ENCODE measurements around the gene FOXRED2.
A peak's percentile ranks its signal among the peaks of the same experiment; 100 is the strongest.

The FOXRED2 gene

GRCh38 chr22:36506637-36507517, at the start of gene FOXRED2:
Gene FOXRED2 (minus strand): TSS chr22:36507040. CDS start chr22:36506422, 618 bp downstream.
- Mint-ChIP-seq H3K4me3 (peak within 1 kb of the TSS; percentile 83 to 87), H3K36me3 (peaks cover 28 to 38% of the 10 kb centered on the region in 2 donors), H3K9me3 (peaks cover 4% of the 10 kb centered on the region in 2 donors), H3K27ac (peak within 1 kb of the TSS; percentile 62), H3K4me1 (peaks cover 18 to 39% of the 10 kb centered on the region in 2 donors), H3K27me3 (no peaks in the 10 kb centered on the region)
- ATAC-seq (replicated peaks) (peak; percentile 92 to 96), DNase-seq (peak; percentile 87)

GRCh38 chr22:36554098-36554497, 47.3 kb upstream of the FOXRED2 start:
- Mint-ChIP-seq H3K27ac (no peak overlapping the region), H3K4me3 (no peak overlapping the region), H3K27me3 (no peaks in the 10 kb centered on the region), H3K9me3 (no peaks in the 10 kb centered on the region), H3K4me1 (peaks cover 34 to 44% of the 10 kb centered on the region in 2 donors), H3K36me3 (no peaks in the 10 kb centered on the region)
- no peak for DNase-seq
- ATAC-seq (replicated peaks): no peak

GRCh38 chr22:36552289-36552688, 45.4 kb upstream of the FOXRED2 start:
- H3K27me3 Mint-ChIP-seq: no peaks in the 10 kb centered on the region
- H3K4me3 Mint-ChIP-seq: peak overlapping the region in 1 of 2 donors; percentile 21
- no peaks in the 10 kb centered on the region for H3K36me3 Mint-ChIP-seq
- peak; percentile 47 for DNase-seq
- H3K9me3 Mint-ChIP-seq: no peaks in the 10 kb centered on the region
- peaks cover 40 to 53% of the 10 kb centered on the region in 2 donors for H3K4me1 Mint-ChIP-seq
- ATAC-seq (replicated peaks): peak; percentile 93 to 95
- peak overlapping the region; percentile 91 for H3K27ac Mint-ChIP-seq

DNA sequence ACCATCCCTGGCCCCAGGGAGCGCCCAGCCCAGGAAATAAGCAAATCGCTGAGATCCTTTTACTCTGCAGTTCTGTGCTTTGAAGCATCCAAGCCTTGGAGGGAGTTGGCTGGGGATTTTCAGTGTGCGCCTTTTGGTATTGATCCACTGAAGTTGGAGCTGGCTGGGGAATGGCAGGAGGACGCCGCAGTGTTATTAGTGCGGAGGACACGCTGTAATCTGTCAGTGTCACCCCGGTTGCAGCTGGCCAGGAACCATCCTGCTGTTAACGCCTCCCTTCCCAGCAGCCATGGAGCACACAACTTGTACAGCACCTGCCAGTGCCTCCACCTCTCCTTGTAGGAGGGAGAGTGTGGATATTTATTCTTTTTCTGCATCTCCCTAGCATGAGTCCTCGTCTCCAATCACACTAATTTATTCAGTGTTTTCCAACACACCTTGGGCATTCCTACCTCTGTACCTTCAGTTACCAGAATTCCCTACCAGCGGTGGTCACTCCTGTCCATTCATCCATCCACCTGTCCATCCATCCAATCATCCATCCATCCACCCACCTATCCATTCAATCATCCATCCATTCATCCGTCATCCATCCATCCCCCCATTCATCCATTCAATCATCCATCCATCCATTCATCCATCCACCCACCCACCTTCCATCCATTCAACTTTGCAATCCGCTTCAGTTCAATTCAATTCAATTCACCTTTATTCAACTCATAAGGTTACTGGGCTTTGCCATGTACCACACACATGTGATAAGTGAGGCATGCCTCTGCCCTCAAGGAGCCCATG, 44.1 kb upstream of the FOXRED2 start:
- Mint-ChIP-seq H3K4me3 (no peak overlapping the region), H3K27me3 (peaks cover 0 to 5% of the 10 kb centered on the region in 2 donors), H3K27ac (peak overlapping the region; percentile 26), H3K4me1 (peaks cover 47 to 60% of the 10 kb centered on the region in 2 donors), H3K36me3 (no peaks in the 10 kb centered on the region), H3K9me3 (no peaks in the 10 kb centered on the region)
- no peak for ATAC-seq (replicated peaks)
- DNase-seq: no peak

DNA sequence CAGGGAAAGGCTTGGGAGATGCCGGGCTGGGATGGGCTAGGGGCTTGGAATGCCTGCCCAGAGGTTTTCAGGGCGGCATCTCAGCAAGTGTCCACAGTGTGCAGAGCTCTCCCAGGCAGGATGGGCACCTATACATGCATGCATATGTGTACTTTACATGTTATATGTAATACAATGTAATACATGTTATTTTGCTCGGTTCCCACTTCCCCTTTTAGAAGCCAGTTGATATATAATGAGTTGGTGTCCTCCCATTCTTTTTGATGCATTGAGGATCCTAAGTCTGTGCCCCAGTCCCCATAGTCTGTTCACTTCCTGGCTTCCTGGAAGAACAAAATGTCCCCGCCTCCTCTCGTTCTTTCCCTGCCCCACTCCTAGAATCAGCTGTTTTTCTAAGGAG, 42.2 kb upstream of the FOXRED2 start:
- no peaks in the 10 kb centered on the region for H3K9me3 Mint-ChIP-seq
- DNase-seq (no peak), ATAC-seq (replicated peaks) (peak; percentile 43 to 46)
- H3K27ac Mint-ChIP-seq: no peak overlapping the region
- H3K4me3 Mint-ChIP-seq: no peak overlapping the region
- peaks cover 44 to 58% of the 10 kb centered on the region in 2 donors for H3K4me1 Mint-ChIP-seq
- H3K36me3 Mint-ChIP-seq: no peaks in the 10 kb centered on the region
- H3K27me3 Mint-ChIP-seq: peaks cover 0 to 6% of the 10 kb centered on the region in 2 donors

- Mint-ChIP-seq H3K4me1 (peaks cover 42 to 53% of the 10 kb centered on the region in 2 donors), H3K4me3 (no peak overlapping the region), H3K27me3 (peaks cover 0 to 6% of the 10 kb centered on the region in 2 donors), H3K9me3 (no peaks in the 10 kb centered on the region), H3K36me3 (no peaks in the 10 kb centered on the region), H3K27ac (no peak overlapping the region)
- ATAC-seq (replicated peaks) (no peak), DNase-seq (no peak)
Observed at GRCh38 chr22:36548606-36549005, 41.8 kb upstream of the FOXRED2 start.

DNA sequence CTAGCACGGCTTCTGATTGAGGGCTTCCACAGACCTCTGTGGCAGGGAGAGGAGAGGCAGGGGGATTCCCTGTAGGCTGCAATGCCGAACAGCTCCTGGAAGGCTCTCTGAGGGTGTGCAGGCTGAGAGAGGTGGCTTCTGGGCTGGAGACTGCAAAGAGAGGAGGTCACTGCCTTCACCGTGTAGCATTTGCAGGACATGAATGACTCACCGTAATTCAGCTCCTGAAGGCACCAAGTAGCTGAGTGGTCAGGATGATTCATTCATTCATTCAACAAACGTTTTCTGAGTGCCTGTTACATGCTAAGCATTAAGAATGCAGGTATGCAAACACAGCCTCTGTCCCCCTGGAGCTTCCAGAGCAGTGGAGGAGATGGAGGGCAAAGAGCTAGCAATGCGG, 40.1 kb upstream of the FOXRED2 start:
- no peak for DNase-seq
- Mint-ChIP-seq H3K4me3 (no peak overlapping the region), H3K36me3 (no peaks in the 10 kb centered on the region), H3K27me3 (peaks cover 0 to 6% of the 10 kb centered on the region in 2 donors), H3K27ac (no peak overlapping the region), H3K9me3 (no peaks in the 10 kb centered on the region), H3K4me1 (peaks cover 35 to 40% of the 10 kb centered on the region in 2 donors)
- peak; percentile 25 to 45 for ATAC-seq (replicated peaks)

DNA sequence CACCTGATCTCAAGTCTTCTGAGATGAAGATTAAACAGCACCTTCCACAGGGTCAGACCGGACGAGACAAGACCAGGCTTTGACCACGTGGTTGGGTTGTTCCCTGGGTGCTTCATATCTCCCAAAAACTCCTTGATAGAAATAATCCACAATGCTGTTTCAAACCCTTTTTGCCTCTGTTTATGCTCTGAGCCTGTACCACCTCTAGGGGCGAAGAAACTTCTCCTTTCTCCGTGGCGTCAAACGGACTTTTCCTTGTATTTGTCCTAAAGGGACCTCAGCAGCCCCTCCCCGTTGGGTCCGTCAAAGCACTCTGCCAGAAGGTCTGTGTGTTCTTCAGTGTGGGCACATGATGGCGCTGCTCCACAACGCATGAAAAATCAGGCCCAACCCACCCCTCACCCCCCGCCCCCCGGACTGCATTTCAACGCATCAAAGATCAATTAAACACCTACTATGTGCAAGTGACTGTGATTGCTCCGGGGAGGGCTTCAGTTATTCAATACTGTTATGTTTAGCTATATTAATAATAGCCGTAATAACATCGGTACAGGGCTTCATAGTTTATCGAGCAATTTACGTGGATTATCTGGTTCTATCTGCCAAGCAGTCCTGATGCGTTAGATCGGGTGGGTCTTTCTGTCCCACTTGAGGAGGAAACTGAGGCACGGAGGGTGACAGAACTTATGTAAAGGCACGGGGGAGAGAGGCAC, 39.4 kb upstream of the FOXRED2 start:
- Mint-ChIP-seq H3K27ac (peak overlapping the region; percentile 56), H3K4me1 (peaks cover 28 to 33% of the 10 kb centered on the region in 2 donors), H3K27me3 (peaks cover 0 to 6% of the 10 kb centered on the region in 2 donors), H3K4me3 (peak overlapping the region; percentile 7 to 42), H3K9me3 (no peaks in the 10 kb centered on the region), H3K36me3 (no peaks in the 10 kb centered on the region)
- ATAC-seq (replicated peaks) (peak; percentile 64 to 70), DNase-seq (peak; percentile 30)

DNA sequence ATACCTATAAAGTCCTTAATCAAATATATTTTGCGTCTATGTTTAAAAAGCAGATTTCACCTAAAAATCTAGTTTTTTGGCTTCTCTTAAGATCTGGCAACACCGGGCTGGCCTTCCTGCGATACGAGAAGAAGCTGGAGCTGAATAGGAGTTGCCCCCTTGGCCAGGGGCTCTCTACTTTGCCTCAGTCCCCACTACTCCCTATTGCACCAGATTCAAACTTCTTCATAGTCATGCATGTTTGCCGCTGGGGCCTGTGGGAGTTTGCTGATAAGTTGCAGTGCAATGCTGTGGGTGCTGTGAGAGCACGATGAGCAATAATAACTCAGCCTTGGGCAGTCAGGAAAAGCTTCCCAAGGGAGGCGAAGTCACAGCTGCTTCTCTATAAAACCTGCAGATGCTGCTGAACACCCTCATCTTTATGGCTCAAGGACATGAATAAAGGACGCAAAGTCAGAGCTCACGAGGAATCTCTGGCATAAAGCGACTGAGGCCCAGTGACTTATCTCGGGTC, 37.3 kb upstream of the FOXRED2 start:
- DNase-seq (no peak), ATAC-seq (replicated peaks) (no peak)
- Mint-ChIP-seq H3K9me3 (no peaks in the 10 kb centered on the region), H3K4me3 (no peak overlapping the region), H3K27me3 (peaks cover 3 to 18% of the 10 kb centered on the region in 2 donors), H3K27ac (no peak overlapping the region), H3K36me3 (no peaks in the 10 kb centered on the region), H3K4me1 (peaks cover 17 to 18% of the 10 kb centered on the region in 2 donors)

DNA sequence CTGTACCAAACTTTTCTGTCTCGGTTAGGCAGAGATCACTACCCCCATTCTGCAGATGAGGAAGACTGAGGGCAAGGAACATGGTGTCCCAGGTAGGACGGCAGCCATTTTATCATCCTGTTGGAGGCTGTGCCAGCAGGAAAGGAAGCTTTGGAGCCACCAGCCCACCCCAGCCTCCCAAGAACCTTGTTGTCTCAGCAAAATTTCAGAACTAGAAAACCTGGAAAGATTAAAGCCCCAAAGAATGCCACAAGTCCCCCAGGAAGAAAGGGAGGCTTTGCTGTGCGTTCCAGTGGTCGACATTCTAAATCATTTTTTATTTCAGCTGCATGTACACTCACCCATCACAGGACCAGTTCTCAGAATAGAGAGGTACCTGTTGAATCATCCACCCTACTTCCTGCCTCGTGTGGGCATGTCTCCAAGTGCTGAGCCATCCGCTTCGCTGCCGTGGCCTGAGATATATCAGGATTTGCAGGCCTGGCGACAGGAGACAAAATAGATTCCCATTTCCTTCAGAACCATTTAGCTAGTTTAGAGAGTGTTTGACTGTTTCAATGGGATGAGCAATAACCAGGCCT, 35.1 kb upstream of the FOXRED2 start:
- Mint-ChIP-seq H3K27ac (no peak overlapping the region), H3K4me3 (no peak overlapping the region), H3K27me3 (peaks cover 8 to 34% of the 10 kb centered on the region in 2 donors), H3K4me1 (peaks cover 8 to 9% of the 10 kb centered on the region in 2 donors), H3K9me3 (no peaks in the 10 kb centered on the region), H3K36me3 (no peaks in the 10 kb centered on the region)
- DNase-seq (no peak), ATAC-seq (replicated peaks) (no peak)

DNA sequence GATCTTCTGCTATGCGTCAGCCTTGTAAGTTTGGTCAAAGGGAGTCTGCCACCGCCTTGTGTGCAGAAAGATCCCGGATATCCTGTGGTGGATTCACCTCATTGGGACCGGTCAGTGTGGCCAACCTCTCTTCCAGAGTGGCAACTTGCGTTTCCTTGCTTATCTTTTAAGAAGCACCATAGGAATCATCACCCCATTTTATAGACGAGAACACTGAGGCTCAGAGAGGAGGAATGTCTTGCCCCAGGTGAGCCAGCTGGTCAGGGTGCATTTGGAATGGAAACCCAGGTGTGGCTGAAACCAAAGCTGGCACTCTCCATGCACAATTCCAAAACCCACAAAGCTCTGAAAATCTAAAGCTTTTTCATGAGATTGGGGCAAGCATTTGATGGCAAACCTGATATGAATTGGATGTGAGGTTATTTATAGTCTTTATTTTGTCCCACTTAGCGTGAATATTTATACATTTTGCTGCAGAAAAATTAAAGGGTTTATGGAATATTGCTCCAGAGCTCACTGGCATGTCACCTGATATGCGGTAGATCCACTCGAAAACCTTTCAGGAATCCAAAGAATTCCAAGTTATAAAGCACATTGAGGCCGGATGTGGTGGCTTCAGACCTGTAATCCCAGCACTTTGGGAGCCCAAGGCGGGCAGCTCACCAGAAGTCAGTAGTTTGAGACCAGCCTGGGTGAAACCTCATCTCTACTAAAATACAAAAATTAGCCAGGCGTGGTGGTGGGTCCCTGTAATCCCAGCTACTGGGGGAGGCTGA, 34.2 kb upstream of the FOXRED2 start:
- H3K27ac Mint-ChIP-seq: no peak overlapping the region
- no peaks in the 10 kb centered on the region for H3K36me3 Mint-ChIP-seq
- DNase-seq (no peak), ATAC-seq (replicated peaks) (no peak)
- H3K4me3 Mint-ChIP-seq: no peak overlapping the region
- H3K4me1 Mint-ChIP-seq: peaks cover 2 to 4% of the 10 kb centered on the region in 2 donors
- H3K27me3 Mint-ChIP-seq: peaks cover 8 to 31% of the 10 kb centered on the region in 2 donors
- no peaks in the 10 kb centered on the region for H3K9me3 Mint-ChIP-seq

- Mint-ChIP-seq H3K4me3 (no peak overlapping the region), H3K9me3 (no peaks in the 10 kb centered on the region), H3K36me3 (no peaks in the 10 kb centered on the region), H3K4me1 (peaks cover 0 to 2% of the 10 kb centered on the region in 2 donors), H3K27me3 (peaks cover 8 to 29% of the 10 kb centered on the region in 2 donors), H3K27ac (no peak overlapping the region)
- DNase-seq: no peak
- no peak for ATAC-seq (replicated peaks)
Observed at GRCh38 chr22:36538529-36538928, 31.7 kb upstream of the FOXRED2 start.

- no peaks in the 10 kb centered on the region for H3K36me3 Mint-ChIP-seq
- no peak for ATAC-seq (replicated peaks)
Observed at GRCh38 chr22:36536717-36537116, 29.9 kb upstream of the FOXRED2 start.

More at GRCh38 chr22:36536717-36537116, 29.9 kb upstream of the FOXRED2 start:
- DNase-seq: no peak
- Mint-ChIP-seq H3K4me3 (no peak overlapping the region), H3K27ac (no peak overlapping the region), H3K4me1 (no peaks in the 10 kb centered on the region), H3K27me3 (peaks cover 8 to 29% of the 10 kb centered on the region in 2 donors), H3K9me3 (peaks cover 0 to 1% of the 10 kb centered on the region in 2 donors)

Measured in stimulated activated naive B cell treated with anti-CD40 and anti-IgM and Interleukin-4, amounts not matched to agents 10 μg/mL and 1 μg/mL and 100 μg/mL, for 72 hours (primary cell).